GM19240 (cell line): ENCODE data around the gene THOP1.
A peak's percentile ranks its signal among the peaks of the same experiment; 100 is the strongest.

Experiments
- DNase-seq: peaks from one replicate; pipeline ENCODE4 v3.0.0; 2011; ENCODE audit warnings: low spot score; ENCODE audit not compliant: insufficient read length

THOP1 gene

GRCh38 chr19:2785244-2785997 is at the start of gene THOP1:
TSS of gene THOP1 (plus strand) at chr19:2785503. CDS start at chr19:2785663, 160 bp downstream.
- peak; percentile 92 for DNase-seq

- DNase-seq: no peak
Measured at GRCh38 chr19:2736550-2737190, 48.6 kb upstream of the THOP1 start.

GRCh38 chr19:2739602-2740313 is 45.5 kb upstream of the THOP1 start, which contains the start of gene SLC39A3:
TSS of gene SLC39A3 (minus strand) at chr19:2740017. CDS start at chr19:2737257, 2,760 bp downstream.
- DNase-seq: peak; percentile 100

DNA sequence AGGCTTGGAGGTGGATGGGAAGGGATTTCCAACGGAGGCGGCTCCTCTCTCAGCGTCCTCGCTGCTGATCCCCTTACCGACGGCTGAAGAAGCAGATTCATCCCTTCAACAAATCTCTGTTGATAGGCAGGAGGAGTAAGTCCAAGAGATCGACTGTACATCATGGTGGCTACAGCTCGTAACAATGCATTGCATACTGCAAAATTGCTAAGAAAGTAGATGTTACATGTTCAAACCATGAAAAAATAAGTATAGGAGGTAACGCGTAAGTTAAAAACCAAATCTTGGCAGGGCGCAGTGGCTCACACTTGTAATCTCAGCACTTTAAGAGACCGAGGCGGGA is 45.0 kb upstream of the THOP1 start:
- DNase-seq: no peak

DNA sequence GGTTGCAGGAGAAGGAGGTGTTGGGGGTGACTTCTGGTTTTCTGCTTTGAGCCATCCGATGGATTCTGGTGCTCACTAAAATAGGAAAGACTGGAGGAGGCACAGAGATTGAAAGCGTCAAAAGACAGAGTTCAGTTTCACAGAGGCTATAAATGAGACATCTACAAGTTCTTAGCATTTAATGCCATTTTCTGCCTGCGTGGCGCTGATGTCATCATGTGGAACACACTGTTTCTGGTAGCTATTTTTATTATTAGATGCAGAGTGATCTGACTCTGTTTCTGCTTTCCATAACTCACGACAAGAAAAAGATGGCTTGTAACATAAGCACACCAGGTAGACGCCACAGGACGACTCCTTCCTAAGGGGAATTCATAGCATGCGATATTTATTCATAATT is 42.2 kb upstream of the THOP1 start:
- DNase-seq: no peak

DNA sequence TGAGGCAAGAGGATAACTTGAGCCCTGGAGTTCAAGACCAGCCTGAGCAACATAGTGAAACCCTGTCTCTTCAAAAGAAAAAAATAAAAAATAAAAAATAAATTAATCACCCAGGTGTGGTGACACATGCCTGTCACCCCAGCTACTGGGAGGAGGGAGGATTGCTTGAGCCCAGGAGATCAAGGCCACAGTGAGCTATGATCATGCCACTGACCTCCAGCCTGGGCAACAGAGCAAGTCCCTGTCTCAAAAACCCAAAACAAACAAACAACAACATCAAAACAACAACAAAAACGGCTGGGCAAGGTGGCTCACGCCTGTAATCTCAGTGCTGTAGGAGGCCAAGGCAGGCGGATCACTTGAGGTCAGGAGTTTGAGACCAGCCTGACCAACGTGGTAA is 41.2 kb upstream of the THOP1 start:
- DNase-seq: no peak

GRCh38 chr19:2747349-2747748 is 38.0 kb upstream of the THOP1 start:
- no peak for DNase-seq

- DNase-seq: no peak
Measured at GRCh38 chr19:2750808-2751437, 34.4 kb upstream of the THOP1 start.

GRCh38 chr19:2751438-2751830 is 33.9 kb upstream of the THOP1 start:
- DNase-seq: no peak

DNA sequence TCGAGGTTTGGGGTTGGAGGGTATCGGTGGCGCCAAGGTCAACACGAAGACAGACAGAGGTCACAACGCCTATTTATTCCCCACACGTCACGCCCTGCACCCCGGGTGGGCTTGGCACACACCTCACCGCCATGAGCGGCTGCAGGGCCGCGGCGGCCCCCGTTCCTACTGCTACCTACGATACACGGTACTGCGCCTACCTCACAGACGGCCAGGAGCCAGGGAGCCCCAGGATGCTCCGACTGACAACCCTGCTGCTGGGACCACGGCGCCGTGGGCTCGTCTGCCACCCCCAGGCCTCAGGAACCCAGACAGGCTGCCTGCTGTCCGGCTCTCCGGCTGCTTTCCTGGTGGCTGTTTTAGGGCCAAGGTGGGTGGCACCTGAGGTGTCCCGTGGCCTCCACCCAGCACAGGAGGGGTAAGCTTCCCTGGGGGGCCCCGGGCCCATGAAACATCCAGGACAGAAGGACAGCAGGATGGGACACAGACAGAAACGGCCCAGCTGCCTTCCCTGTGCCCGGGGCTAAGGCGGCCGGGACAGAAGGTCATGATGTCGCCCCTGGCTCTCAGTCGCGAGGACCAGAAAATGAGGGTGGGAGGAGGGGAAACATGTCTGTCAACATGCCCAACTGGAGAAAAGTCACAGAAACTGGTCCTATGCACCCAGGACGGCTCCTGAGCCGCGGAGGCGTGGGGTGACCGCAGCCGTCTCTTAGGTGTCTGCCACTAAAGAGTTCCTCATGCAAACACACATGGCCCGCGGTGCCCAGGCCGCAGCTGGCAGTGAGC is 30.4 kb upstream of the THOP1 start:
- no peak for DNase-seq

GRCh38 chr19:2755448-2755705 is 29.9 kb upstream of the THOP1 start:
- no peak for DNase-seq

DNA sequence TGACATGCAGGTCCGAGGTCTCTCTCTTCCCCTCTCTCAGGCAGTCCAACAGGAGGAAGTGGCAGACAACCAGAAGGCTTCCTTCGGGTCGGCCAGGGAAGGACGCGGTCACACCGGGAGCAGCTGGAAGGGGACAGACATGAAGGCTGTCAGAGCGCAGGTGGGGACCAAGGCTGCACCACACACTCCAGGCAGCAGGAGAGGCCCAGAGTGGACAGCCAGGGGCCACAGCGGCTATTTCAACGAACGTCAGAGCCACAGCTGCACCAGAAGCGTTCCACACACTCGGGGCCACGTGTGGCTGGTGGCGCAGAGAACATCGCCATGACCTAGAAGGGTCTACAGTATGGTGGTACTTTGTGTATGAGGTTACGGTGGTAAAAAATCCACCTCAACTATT is 29.5 kb upstream of the THOP1 start:
- no peak for DNase-seq

GRCh38 chr19:2756477-2756876 is 28.8 kb upstream of the THOP1 start:
- no peak for DNase-seq

- DNase-seq: no peak
Measured at GRCh38 chr19:2756921-2757881, 28.1 kb upstream of the THOP1 start.

GRCh38 chr19:2758601-2759313 is 26.5 kb upstream of the THOP1 start:
- DNase-seq: no peak

- no peak for DNase-seq
Measured at GRCh38 chr19:2759362-2759761, 25.9 kb upstream of the THOP1 start.

- no peak for DNase-seq
Measured at GRCh38 chr19:2759965-2760364, 25.3 kb upstream of the THOP1 start.

- no peak for DNase-seq
Measured at GRCh38 chr19:2761309-2761677, 24.0 kb upstream of the THOP1 start.

DNA sequence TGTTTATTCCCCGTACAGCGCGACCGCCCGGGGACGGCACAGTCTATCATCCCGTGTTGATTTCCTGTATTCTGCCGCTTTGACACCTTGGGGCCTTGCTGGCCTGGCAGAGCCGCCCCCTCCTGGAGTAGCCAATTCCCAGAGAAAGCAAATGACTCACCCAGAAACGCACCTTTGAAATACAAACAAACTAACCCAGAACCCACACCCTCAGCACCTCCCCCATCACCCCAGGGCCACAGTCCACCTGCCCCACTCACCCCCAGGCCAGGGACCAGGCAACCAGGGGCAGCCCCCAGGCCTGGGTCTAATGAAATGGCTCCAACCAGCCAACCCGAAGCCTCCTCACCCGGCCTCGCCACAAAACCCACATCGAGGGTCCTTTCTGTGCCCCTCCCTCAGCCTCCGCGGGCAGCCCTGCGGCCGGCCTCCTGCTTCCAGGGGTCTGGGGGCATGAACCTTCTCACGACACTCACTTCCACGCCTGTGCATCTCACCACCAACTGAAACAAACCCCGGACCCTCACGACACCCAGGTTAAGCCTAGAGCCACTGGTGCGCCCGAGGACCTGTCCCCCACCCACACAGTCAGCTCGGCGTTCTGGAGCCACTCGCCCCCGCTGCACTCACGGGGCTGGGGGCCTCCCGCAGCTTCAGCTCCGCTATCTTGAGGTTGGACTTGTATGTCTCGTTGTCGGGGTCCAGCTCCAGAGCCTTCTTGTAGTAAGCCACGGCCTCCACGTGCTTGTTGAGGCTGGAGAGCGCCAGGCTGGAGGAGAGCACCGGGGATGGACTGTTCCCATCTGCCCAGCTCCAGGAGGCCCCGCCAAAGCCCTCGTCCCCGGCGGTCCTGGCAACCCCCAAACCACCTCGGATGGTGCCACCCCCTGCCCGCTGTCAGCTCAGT is 23.2 kb upstream of the THOP1 start:
- no peak for DNase-seq
